ENCODE results near the gene CEBPB. TPM values are rescaled to one million over a fixed set of nuclear protein-coding genes. Genes with fewer than 3 reads are reported as not detected.
A peak's percentile ranks its signal among the peaks of the same experiment; 100 is the strongest.

Gene CEBPB
- total RNA-seq, 2 donors from 2014 or later: 61.3 to 102 TPM

DNA sequence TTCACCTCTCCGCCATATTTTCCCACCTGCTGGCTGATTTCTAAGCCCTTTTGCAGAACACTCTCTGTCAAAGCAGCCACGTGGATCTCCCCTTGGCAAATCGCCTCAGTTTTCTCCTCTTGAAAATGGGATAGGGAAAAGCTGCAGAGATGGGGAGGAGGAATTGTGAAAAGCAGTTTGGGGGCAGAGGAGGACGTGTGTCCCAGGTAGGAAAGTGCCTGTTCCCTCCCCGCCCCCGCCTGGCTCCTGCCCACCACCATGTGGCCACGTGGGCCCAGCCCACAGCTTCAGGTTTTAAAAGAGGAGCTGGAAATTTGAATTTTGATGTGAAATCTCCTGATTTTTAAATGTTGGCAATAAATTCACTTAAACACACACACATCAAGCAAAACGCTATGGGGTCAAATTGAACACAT, 3.6 kb upstream of the CEBPB start:
- Histone ChIP-seq H3K36me3 (no peaks in the 10 kb centered on the region), H3K9me3 (no peaks in the 10 kb centered on the region), H3K27me3 (no peaks in the 10 kb centered on the region), H3K27ac (peak overlapping the region in 1 of 2 donors; percentile 41), H3K4me1 (peaks cover 0 to 16% of the 10 kb centered on the region in 2 donors), H3K4me3 (no peak overlapping the region)
- no peak for TF ChIP-seq CTCF (IDR thresholded peaks at IDR 0.05)
- DNase-seq (ENCODE audit: low spot score): no peak

DNA sequence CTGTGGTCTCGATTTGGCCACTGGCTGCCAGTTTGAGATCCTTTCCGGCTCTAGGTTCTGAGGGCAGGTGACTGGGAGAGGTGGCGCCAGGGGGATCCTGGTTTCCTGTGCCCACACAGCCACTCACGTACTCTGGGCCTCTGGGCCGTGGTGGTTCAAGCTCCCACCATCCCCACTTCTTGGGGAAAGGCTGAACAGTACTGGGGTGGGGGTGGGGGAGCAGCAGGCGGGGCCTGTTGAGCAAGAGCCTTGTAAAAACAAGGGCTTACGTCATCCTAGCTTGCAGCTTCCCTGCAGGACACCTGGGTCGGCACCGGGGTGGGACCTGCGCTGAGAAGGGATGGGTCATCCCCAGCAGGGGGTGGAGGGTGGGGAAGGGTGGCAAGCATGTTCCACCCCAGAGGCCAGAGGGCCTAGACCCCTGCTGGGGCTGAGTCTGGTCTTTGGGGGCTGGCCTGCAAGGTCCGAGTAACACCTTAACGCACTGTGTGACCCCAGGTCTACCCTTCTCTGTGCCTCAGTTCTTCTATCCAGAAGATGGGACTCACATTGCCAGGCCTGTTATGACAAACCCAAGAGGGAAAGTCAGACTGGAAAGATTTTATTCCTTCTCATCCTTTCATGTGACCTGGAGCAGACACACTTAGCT, 3.1 kb upstream of the CEBPB start:
- H3K9me3 ChIP-seq: no peaks in the 10 kb centered on the region
- H3K27me3 ChIP-seq: no peaks in the 10 kb centered on the region
- H3K36me3 ChIP-seq: peaks cover 5% of the 10 kb centered on the region
- H3K27ac ChIP-seq: peak overlapping the region in 1 of 2 donors; percentile 41
- DNase-seq (ENCODE audit: low spot score): peak; percentile 68
- no peak overlapping the region for H3K4me3 ChIP-seq
- no peak for TF ChIP-seq CTCF (IDR thresholded peaks at IDR 0.05)
- peaks cover 0 to 16% of the 10 kb centered on the region in 2 donors for H3K4me1 ChIP-seq

- no peak for TF ChIP-seq CTCF (IDR thresholded peaks at IDR 0.05)
- DNase-seq (ENCODE audit: low spot score): no peak
- Histone ChIP-seq H3K36me3 (peaks cover 12% of the 10 kb centered on the region), H3K4me3 (no peak overlapping the region), H3K9me3 (no peaks in the 10 kb centered on the region), H3K27me3 (no peaks in the 10 kb centered on the region), H3K27ac (peak overlapping the region in 1 of 2 donors; percentile 41), H3K4me1 (peaks cover 0 to 18% of the 10 kb centered on the region in 2 donors)
Measured at GRCh38 chr20:50188287-50188688, 2.3 kb upstream of the CEBPB start.

GRCh38 chr20:50188879-50189680, 1.6 kb upstream of the CEBPB start:
- peak; percentile 61 for DNase-seq (ENCODE audit: low spot score)
- peak overlapping the region; percentile 99 to 100 for H3K27ac ChIP-seq
- H3K4me1 ChIP-seq: peaks cover 0 to 26% of the 10 kb centered on the region in 2 donors
- H3K9me3 ChIP-seq: no peaks in the 10 kb centered on the region
- TF ChIP-seq CTCF (IDR thresholded peaks at IDR 0.05): no peak
- no peak overlapping the region for H3K4me3 ChIP-seq
- H3K36me3 ChIP-seq: peaks cover 20% of the 10 kb centered on the region
- H3K27me3 ChIP-seq: no peaks in the 10 kb centered on the region

GRCh38 chr20:50189681-50190250, 864 bp upstream of the CEBPB start:
- H3K4me1 ChIP-seq: peaks cover 0 to 33% of the 10 kb centered on the region in 2 donors
- H3K36me3 ChIP-seq: peaks cover 26% of the 10 kb centered on the region
- H3K27ac ChIP-seq: peak overlapping the region; percentile 99 to 100
- no peaks in the 10 kb centered on the region for H3K9me3 ChIP-seq
- no peaks in the 10 kb centered on the region for H3K27me3 ChIP-seq
- peak overlapping the region; percentile 80 to 92 for H3K4me3 ChIP-seq
- no peak for TF ChIP-seq CTCF (IDR thresholded peaks at IDR 0.05)
- DNase-seq (ENCODE audit: low spot score): peak; percentile 61
